Astrocyte (in vitro differentiated cells and primary cell): Measurements from ENCODE around the gene OSBPL3. TPM values are rescaled to one million over a fixed set of nuclear protein-coding genes. Genes with fewer than 3 reads are reported as not detected.

Experiments used
- DNase-seq: peaks from one replicate; pipeline ENCODE4 v3.0.0-alpha.2; 2010; ENCODE audit warnings: low read depth
- FAIRE-seq: peaks from 2 replicates; lab custom pipeline; 2011; peaks lifted over from hg19 to GRCh38; lab: Jason Lieb, UNC
- H2AFZ ChIP-seq: 2 replicates; pipeline ENCODE4 v1.6.0; 2012; ENCODE audit warnings: low read depth, low read length, inconsistent platforms
- H3K27ac ChIP-seq: 2 replicates; pipeline ENCODE4 v1.5.1; 2011; ENCODE audit warnings: low read depth, low read length, inconsistent platforms
- H3K27me3 ChIP-seq: 2 replicates; pipeline ENCODE4 v1.6.0; 2011; ENCODE audit warnings: low read length, inconsistent platforms; ENCODE audit not compliant: insufficient read depth
- H3K36me3 ChIP-seq: 2 replicates; pipeline ENCODE4 v1.5.1; 2011; ENCODE audit warnings: low read length, inconsistent platforms; ENCODE audit not compliant: insufficient read depth
- H3K4me1 ChIP-seq: 2 replicates; pipeline ENCODE4 v1.5.1; 2011; ENCODE audit warnings: low read length, inconsistent platforms; ENCODE audit not compliant: insufficient read depth
- H3K4me2 ChIP-seq: 2 replicates; pipeline ENCODE4 v1.6.0; 2012; ENCODE audit warnings: low read length, inconsistent platforms
- H3K4me3 ChIP-seq: 2 replicates; pipeline ENCODE4 v1.5.1; 2011; ENCODE audit warnings: low read depth, mild to moderate bottlenecking, low read length, inconsistent platforms; ENCODE audit not compliant: insufficient read depth
- H3K79me2 ChIP-seq: 2 replicates; pipeline ENCODE4 v1.6.0; 2012; ENCODE audit warnings: mild to moderate bottlenecking, low read length, inconsistent platforms; ENCODE audit not compliant: insufficient read depth
- H3K9ac ChIP-seq: 2 replicates; pipeline ENCODE4 v1.6.0; 2012; ENCODE audit warnings: mild to moderate bottlenecking, low read length, inconsistent platforms
- H3K9me3 ChIP-seq: 2 replicates; pipeline ENCODE4 v1.5.1; 2012; ENCODE audit warnings: low read depth, mild to moderate bottlenecking, low read length, inconsistent platforms; ENCODE audit not compliant: insufficient read depth
- H4K20me1 ChIP-seq: 2 replicates; pipeline ENCODE4 v1.6.0; 2012; ENCODE audit warnings: low read length, inconsistent platforms; ENCODE audit not compliant: insufficient read depth
- H3K27ac Mint-ChIP-seq: one replicate; pipeline ENCODE4 v1.8.0; 2021; ENCODE audit warnings: mild to moderate bottlenecking, mixed read lengths; ENCODE audit not compliant: unreplicated experiment
- H3K27me3 Mint-ChIP-seq: one replicate; pipeline ENCODE4 v1.8.0; 2021; ENCODE audit warnings: low read depth, mixed read lengths; ENCODE audit not compliant: unreplicated experiment
- H3K36me3 Mint-ChIP-seq: one replicate; pipeline ENCODE4 v1.8.0; 2021; ENCODE audit warnings: low read depth, mixed read lengths; ENCODE audit not compliant: unreplicated experiment
- H3K4me1 Mint-ChIP-seq: one replicate; pipeline ENCODE4 v1.8.0; 2021; ENCODE audit warnings: low read depth, mixed read lengths; ENCODE audit not compliant: unreplicated experiment
- H3K4me3 Mint-ChIP-seq: one replicate; pipeline ENCODE4 v1.8.0; 2021; ENCODE audit warnings: mild to moderate bottlenecking, moderate library complexity, mixed read lengths; ENCODE audit not compliant: unreplicated experiment
- H3K9me3 Mint-ChIP-seq: one replicate; pipeline ENCODE4 v1.8.0; 2021; ENCODE audit warnings: mild to moderate bottlenecking, mixed read lengths; ENCODE audit not compliant: unreplicated experiment
- EZH2 ChIP-seq: IDR thresholded peaks from 2 replicates; pipeline ENCODE4 v1.6.1; 2012; ENCODE audit warnings: mild to moderate bottlenecking, low read length, inconsistent platforms; ENCODE audit not compliant: insufficient read depth
- total RNA-seq: library from RNA; stranded (reverse); gene quantifications from 2 replicates; pipeline ENCODE4 v1.2.1, GENCODE V29; 2021
- TF ChIP-seq, protein P1 (sequence below): IDR thresholded peaks from 2 replicates; pipeline ENCODE4 v1.5.1; 2011; ENCODE audit warnings: low read depth, mild to moderate bottlenecking, inconsistent platforms, low read length, moderate library complexity; ENCODE audit not compliant: insufficient read depth

OSBPL3 gene
- total RNA-seq, 1 donor from 2014 or later = 62.9 TPM

DNA sequence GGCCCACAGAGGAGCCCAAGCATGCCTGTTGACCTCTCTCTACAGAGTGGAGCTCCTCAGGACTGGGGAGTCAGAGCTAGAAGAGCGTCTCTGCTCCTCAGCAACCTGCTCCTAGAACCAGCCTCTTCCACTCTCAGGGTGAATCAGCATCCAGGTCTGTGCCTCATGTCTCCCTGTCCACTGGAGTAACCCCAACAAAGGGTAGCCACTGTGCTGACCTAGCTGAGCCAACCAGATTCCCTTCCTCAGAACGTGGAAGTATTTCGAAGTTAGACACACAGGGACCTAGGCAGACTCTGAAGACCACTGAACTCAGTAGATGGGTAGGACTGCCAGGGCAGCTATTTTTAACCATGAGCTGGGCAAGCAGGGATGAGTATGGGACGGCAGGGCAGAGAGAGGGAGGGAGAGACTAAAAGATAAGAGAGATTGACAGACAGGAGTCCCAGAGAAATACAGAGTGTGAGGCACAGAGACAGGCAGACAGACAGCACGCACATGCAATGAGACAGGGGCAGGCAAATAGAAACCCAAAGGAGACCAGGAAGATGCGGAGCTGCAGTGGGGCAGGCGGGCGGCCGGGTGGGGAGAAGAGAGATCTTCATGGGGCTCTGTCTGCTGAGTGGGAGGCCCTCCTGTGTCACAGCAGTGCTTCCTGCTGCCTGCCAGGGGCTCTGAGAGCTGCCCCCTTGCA lies 56.7 kb downstream of the OSBPL3 start:
- H3K27me3 ChIP-seq = no peaks in the 10 kb centered on the region
- H3K27ac Mint-ChIP-seq = no peak overlapping the region
- H3K9me3 ChIP-seq = no peaks in the 10 kb centered on the region
- no peaks in the 10 kb centered on the region for H3K27me3 Mint-ChIP-seq
- peaks cover 89% of the 10 kb centered on the region for H3K79me2 ChIP-seq
- no peak overlapping the region for H2AFZ ChIP-seq
- no peak overlapping the region for H3K4me3 Mint-ChIP-seq
- no peaks in the 10 kb centered on the region for H3K36me3 ChIP-seq
- peaks cover 54% of the 10 kb centered on the region for H3K4me1 Mint-ChIP-seq
- H3K9ac ChIP-seq = no peak overlapping the region
- no peak overlapping the region for H3K4me3 ChIP-seq
- H3K4me2 ChIP-seq = no peak overlapping the region
- DNase-seq (no peak), FAIRE-seq (no peak)
- peaks cover 11% of the 10 kb centered on the region for H4K20me1 ChIP-seq
- TF ChIP-seq, protein P1, sequence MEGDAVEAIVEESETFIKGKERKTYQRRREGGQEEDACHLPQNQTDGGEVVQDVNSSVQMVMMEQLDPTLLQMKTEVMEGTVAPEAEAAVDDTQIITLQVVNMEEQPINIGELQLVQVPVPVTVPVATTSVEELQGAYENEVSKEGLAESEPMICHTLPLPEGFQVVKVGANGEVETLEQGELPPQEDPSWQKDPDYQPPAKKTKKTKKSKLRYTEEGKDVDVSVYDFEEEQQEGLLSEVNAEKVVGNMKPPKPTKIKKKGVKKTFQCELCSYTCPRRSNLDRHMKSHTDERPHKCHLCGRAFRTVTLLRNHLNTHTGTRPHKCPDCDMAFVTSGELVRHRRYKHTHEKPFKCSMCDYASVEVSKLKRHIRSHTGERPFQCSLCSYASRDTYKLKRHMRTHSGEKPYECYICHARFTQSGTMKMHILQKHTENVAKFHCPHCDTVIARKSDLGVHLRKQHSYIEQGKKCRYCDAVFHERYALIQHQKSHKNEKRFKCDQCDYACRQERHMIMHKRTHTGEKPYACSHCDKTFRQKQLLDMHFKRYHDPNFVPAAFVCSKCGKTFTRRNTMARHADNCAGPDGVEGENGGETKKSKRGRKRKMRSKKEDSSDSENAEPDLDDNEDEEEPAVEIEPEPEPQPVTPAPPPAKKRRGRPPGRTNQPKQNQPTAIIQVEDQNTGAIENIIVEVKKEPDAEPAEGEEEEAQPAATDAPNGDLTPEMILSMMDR = no peak
- no peak for TF ChIP-seq EZH2
- H3K36me3 Mint-ChIP-seq = peaks cover 3% of the 10 kb centered on the region
- H3K9me3 Mint-ChIP-seq = no peaks in the 10 kb centered on the region
- no peak overlapping the region for H3K27ac ChIP-seq
- peaks cover 16% of the 10 kb centered on the region for H3K4me1 ChIP-seq

DNA sequence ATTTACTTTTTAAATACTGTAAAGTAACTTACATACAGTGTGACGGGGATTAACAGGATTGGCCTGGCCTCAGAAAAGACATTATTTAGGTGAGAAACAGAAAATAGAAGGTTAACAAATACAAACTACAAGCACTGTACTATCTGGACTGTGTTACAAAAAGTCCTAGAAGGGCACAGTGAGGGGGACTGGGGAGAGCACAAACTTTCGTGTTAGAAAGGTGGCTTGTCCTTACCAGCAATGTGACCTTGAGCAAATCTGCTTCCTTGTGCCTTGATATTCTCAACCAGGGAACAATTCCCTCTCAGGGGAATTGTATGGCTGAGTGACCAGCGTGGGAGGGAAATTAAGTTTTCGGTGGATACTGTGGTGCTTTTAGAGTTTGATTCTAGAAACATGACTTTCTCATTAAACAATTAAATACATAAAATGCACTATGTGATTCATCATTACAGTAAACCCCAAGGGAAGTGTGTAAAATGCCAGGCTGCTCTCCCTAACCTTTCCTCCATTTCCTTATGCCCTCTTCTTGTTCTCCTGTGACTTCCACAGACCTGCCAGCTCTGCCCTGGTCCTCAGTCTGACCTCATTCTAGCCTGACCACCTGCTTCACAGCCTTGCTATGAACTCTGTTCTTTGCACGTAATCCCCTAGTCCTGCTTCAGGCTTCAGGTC lies 57.7 kb downstream of the OSBPL3 start:
- Histone ChIP-seq H3K4me2 (no peak overlapping the region), H3K27ac (no peak overlapping the region), H4K20me1 (peaks cover 11% of the 10 kb centered on the region), H3K27me3 (no peaks in the 10 kb centered on the region), H3K4me3 (no peak overlapping the region), H2AFZ (no peak overlapping the region), H3K4me1 (peaks cover 24% of the 10 kb centered on the region), H3K9me3 (no peaks in the 10 kb centered on the region), H3K9ac (no peak overlapping the region), H3K36me3 (no peaks in the 10 kb centered on the region), H3K79me2 (peaks cover 93% of the 10 kb centered on the region)
- TF ChIP-seq EZH2 = no peak
- TF ChIP-seq, protein P1 = no peak
- DNase-seq (no peak), FAIRE-seq (no peak)
- Mint-ChIP-seq H3K36me3 (peaks cover 3% of the 10 kb centered on the region), H3K27ac (no peak overlapping the region), H3K27me3 (no peaks in the 10 kb centered on the region), H3K4me1 (peaks cover 57% of the 10 kb centered on the region), H3K9me3 (no peaks in the 10 kb centered on the region), H3K4me3 (no peak overlapping the region)

DNA sequence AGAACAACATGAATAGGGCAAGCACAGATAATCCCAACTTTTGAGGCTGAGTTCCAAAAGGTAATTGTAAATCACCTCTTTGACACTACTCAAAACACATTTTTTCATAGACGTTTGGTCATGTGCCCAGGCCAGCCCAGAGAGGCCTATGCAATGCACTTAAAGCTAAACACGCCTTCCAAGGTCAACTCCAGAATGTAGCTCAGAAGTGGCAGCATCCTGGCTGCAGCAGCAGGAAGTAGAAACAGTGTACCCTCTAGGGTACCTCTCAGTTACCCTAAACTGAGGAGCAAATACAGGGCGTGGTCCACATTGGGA lies 58.7 kb downstream of the OSBPL3 start:
- FAIRE-seq (no peak), DNase-seq (no peak)
- no peaks in the 10 kb centered on the region for H3K9me3 ChIP-seq
- Mint-ChIP-seq H3K4me1 (peaks cover 58% of the 10 kb centered on the region), H3K27ac (no peak overlapping the region), H3K27me3 (no peaks in the 10 kb centered on the region), H3K9me3 (no peaks in the 10 kb centered on the region), H3K4me3 (peak overlapping the region; percentile 17), H3K36me3 (peaks cover 3% of the 10 kb centered on the region)
- H3K36me3 ChIP-seq = no peaks in the 10 kb centered on the region
- TF ChIP-seq EZH2 = no peak
- TF ChIP-seq, protein P1 = no peak
- H2AFZ ChIP-seq = no peak overlapping the region
- H3K27ac ChIP-seq = no peak overlapping the region
- peaks cover 97% of the 10 kb centered on the region for H3K79me2 ChIP-seq
- H4K20me1 ChIP-seq = peaks cover 15% of the 10 kb centered on the region
- H3K4me3 ChIP-seq = no peak overlapping the region
- H3K4me1 ChIP-seq = peaks cover 30% of the 10 kb centered on the region
- no peaks in the 10 kb centered on the region for H3K27me3 ChIP-seq
- no peak overlapping the region for H3K4me2 ChIP-seq
- no peak overlapping the region for H3K9ac ChIP-seq
